ENCODE data around the gene GRIA3.

DNA sequence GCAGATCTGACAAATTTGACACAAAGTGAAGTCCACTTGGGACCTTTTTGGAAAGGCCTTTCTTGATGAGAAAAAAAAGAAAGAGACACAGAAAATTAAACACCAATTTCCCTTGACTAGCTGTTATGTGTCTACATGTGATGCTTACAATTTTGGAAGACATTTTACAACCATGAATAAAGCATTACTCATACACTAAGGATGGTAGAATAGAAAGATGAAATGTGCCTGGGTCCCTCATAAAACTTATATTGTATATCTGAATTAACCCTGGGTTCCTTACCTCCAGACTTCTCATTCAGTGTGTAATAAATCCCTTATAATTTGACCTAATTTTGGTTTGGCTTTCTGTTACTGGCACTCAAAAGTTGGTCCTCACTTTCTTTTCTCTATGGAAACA lies 16.5 kb upstream of the GRIA3 start:
- TF ChIP-seq, protein P1, sequence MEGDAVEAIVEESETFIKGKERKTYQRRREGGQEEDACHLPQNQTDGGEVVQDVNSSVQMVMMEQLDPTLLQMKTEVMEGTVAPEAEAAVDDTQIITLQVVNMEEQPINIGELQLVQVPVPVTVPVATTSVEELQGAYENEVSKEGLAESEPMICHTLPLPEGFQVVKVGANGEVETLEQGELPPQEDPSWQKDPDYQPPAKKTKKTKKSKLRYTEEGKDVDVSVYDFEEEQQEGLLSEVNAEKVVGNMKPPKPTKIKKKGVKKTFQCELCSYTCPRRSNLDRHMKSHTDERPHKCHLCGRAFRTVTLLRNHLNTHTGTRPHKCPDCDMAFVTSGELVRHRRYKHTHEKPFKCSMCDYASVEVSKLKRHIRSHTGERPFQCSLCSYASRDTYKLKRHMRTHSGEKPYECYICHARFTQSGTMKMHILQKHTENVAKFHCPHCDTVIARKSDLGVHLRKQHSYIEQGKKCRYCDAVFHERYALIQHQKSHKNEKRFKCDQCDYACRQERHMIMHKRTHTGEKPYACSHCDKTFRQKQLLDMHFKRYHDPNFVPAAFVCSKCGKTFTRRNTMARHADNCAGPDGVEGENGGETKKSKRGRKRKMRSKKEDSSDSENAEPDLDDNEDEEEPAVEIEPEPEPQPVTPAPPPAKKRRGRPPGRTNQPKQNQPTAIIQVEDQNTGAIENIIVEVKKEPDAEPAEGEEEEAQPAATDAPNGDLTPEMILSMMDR (IDR thresholded peaks at IDR 0.05; ENCODE audit: low read length): no peak
- TF ChIP-seq EZH2 (IDR thresholded peaks at IDR 0.05; ENCODE audit: borderline replicate concordance, low read length): no peak
